ENCODE measurements around the gene STX17.

Gene STX17

GRCh38 chr9:99922711-99923030 lies 16.2 kb downstream of the STX17 start:
- no peak for DNase-seq (ENCODE audit: extremely low read depth, insufficient read length)
- no peak for TF ChIP-seq CTCF (IDR thresholded peaks at IDR 0.05; ENCODE audit: insufficient read depth, low read length, poor library complexity, severe bottlenecking)
- Histone ChIP-seq H3K27me3 (replicated peaks; ENCODE audit: control insufficient read depth, insufficient read depth, low read length) (no peaks in the 10 kb centered on the region), H3K4me3 (replicated peaks; ENCODE audit: low read depth, low read length) (no peak overlapping the region), H3K36me3 (ENCODE audit: control insufficient read depth, insufficient read depth, low read length) (peaks cover 6% of the 10 kb centered on the region)

- Histone ChIP-seq H3K36me3 (ENCODE audit: control insufficient read depth, insufficient read depth, low read length) (peaks cover 2% of the 10 kb centered on the region; the same call in 1 of the 2 replicates), H3K27me3 (replicated peaks; ENCODE audit: control insufficient read depth, insufficient read depth, low read length) (no peaks in the 10 kb centered on the region), H3K4me3 (replicated peaks; ENCODE audit: low read depth, low read length) (no peak overlapping the region)
- DNase-seq (ENCODE audit: extremely low read depth, insufficient read length), result no peak
- no peak for TF ChIP-seq CTCF (IDR thresholded peaks at IDR 0.05; ENCODE audit: insufficient read depth, low read length, poor library complexity, severe bottlenecking)
Measured at GRCh38 chr9:99925541-99925940, 19.1 kb downstream of the STX17 start.

DNA sequence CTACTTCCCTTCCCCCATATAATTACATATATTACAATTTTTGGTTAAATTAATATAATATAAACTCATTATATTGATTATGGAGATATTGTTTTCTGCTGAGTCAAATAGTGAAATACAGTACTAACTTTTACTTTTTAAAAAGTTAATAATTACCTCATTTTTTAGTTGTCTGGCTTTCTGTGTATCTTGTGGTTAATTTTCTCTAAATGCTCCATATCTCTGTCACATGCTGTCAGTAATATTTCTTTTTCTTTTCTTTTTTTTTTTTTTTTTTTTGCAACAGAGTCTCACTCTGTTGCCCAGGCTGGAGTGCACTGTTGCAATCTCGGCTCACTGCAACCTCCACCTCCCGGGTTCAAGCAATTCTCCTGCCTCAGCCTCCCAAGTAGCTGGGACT lies 23.2 kb downstream of the STX17 start:
- DNase-seq (ENCODE audit: extremely low read depth, insufficient read length), result no peak
- H3K27me3 ChIP-seq (replicated peaks; ENCODE audit: control insufficient read depth, insufficient read depth, low read length), result no peaks in the 10 kb centered on the region
- H3K36me3 ChIP-seq (ENCODE audit: control insufficient read depth, insufficient read depth, low read length), result no peaks in the 10 kb centered on the region
- no peak for TF ChIP-seq CTCF (IDR thresholded peaks at IDR 0.05; ENCODE audit: insufficient read depth, low read length, poor library complexity, severe bottlenecking)
- no peak overlapping the region for H3K4me3 ChIP-seq (replicated peaks; ENCODE audit: low read depth, low read length)

- Histone ChIP-seq H3K4me3 (replicated peaks; ENCODE audit: low read depth, low read length) (no peak overlapping the region), H3K27me3 (replicated peaks; ENCODE audit: control insufficient read depth, insufficient read depth, low read length) (no peaks in the 10 kb centered on the region), H3K36me3 (ENCODE audit: control insufficient read depth, insufficient read depth, low read length) (no peaks in the 10 kb centered on the region)
- no peak for DNase-seq (ENCODE audit: extremely low read depth, insufficient read length)
- TF ChIP-seq CTCF (IDR thresholded peaks at IDR 0.05; ENCODE audit: insufficient read depth, low read length, poor library complexity, severe bottlenecking), result no peak
Measured at GRCh38 chr9:99931155-99931840, 24.8 kb downstream of the STX17 start.

- H3K4me3 ChIP-seq (replicated peaks; ENCODE audit: low read depth, low read length), result no peak overlapping the region
- TF ChIP-seq CTCF (IDR thresholded peaks at IDR 0.05; ENCODE audit: insufficient read depth, low read length, poor library complexity, severe bottlenecking), result no peak
- H3K36me3 ChIP-seq (ENCODE audit: control insufficient read depth, insufficient read depth, low read length), result no peaks in the 10 kb centered on the region
- DNase-seq (ENCODE audit: extremely low read depth, insufficient read length), result no peak
- H3K27me3 ChIP-seq (replicated peaks; ENCODE audit: control insufficient read depth, insufficient read depth, low read length), result no peaks in the 10 kb centered on the region
Measured at GRCh38 chr9:99936947-99937587, 30.6 kb downstream of the STX17 start.

Measured in GM06990 (cell line).